GM18868 (cell line): ENCODE measurements around the gene KLC3.
"Not testable (repeated sequence)": the region's sequence is repeated elsewhere in the genome, so short reads cannot be mapped to it uniquely, and the experiment has no call there.

Experiments used
- ATAC-seq: cut with Tn5 transposase; IDR thresholded peaks from one replicate; pipeline ENCODE4 v1.9.1; 2021; ENCODE audit warnings: mild to moderate bottlenecking, moderate library complexity; ENCODE audit not compliant: unreplicated experiment

The KLC3 gene

GRCh38 chr19:45340232-45340898 lies at the start of gene KLC3:
Gene KLC3, plus strand, starts transcription at chr19:45340750. Its CDS starts 4,792 bp downstream, at chr19:45345542.
- ATAC-seq, result no peak

GRCh38 chr19:45291834-45292233 lies 48.7 kb upstream of the KLC3 start:
- no peak for ATAC-seq

DNA sequence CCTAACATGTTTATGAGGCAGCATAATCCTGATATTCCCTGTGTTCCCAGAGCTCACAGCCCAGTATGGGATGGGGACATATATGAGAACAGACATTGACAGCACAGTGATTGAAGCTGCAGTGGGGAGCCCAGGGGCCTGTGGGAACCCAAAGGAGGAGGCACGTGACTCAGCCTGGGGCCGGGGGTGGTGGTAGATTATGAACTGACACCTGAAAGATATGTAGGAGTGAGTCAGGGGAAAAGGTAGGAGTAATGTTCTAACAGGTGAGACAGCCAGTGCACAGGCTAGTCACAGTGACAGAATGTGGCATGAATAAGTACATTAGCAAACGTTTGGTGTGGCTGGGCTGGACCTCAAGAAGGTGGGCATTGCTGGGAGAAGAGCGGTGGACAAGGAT lies 46.9 kb upstream of the KLC3 start:
- ATAC-seq, result no peak

GRCh38 chr19:45294291-45295029 lies 46.1 kb upstream of the KLC3 start:
- ATAC-seq, result no peak

DNA sequence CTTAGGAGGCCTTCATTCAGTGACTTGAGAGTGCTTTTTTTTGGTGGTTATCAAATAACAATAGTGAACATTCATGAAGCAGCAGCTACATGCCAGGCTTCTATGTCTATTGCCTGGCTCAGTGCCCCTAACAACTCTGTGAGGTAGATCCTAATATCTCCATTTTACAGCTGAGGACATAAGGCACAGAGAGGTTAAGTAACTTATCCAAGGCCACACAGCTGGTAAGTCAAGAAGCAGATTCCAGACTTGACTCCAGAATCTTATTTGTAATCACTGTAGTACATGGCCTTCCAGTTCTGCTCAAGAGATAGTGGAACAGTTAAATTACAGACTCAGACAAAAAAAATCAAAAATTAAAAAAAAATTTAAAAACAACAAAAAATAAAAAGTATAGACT lies 44.7 kb upstream of the KLC3 start:
- no peak for ATAC-seq

GRCh38 chr19:45296355-45296754 lies 44.2 kb upstream of the KLC3 start:
- no peak for ATAC-seq

DNA sequence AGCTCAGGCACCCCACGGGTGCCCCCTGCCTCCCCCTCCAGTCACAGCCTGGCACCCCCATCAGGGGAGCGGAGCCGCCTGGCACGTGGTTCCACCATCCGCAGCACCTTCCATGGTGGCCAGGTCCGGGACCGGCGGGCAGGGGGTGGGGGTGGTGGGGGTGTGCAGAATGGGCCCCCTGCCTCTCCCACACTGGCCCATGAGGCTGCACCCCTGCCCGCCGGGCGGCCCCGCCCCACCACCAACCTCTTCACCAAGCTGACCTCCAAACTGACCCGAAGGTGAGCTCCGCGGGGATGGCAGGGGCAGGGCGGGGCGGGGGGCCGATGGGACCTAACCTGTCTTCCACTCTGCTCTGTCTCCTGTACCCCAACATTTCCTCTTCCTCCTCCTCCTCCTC lies 42.9 kb upstream of the KLC3 start:
- no peak for ATAC-seq

GRCh38 chr19:45298264-45298663 lies 42.3 kb upstream of the KLC3 start:
- no peak for ATAC-seq

DNA sequence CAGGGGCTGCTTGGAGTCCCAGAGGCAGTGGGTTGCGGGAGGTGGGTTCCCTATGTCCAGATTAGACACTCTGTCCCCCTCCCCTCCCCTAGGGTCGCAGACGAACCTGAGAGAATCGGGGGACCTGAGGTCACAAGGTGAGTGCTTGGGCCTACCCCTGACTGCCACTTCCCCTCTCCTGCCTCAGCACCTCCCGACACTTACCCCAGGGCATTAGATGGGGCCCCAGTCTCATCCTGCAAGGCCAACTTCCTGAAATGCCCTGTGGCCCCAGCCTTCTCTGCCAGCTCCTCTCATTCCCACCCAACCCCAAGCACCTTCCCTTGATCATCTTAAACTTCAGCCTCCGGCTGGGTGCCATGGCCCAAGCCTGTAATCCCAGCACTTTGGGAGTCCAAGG lies 40.8 kb upstream of the KLC3 start:
- no peak for ATAC-seq

GRCh38 chr19:45302416-45302815 lies 38.1 kb upstream of the KLC3 start:
- ATAC-seq, result no peak

DNA sequence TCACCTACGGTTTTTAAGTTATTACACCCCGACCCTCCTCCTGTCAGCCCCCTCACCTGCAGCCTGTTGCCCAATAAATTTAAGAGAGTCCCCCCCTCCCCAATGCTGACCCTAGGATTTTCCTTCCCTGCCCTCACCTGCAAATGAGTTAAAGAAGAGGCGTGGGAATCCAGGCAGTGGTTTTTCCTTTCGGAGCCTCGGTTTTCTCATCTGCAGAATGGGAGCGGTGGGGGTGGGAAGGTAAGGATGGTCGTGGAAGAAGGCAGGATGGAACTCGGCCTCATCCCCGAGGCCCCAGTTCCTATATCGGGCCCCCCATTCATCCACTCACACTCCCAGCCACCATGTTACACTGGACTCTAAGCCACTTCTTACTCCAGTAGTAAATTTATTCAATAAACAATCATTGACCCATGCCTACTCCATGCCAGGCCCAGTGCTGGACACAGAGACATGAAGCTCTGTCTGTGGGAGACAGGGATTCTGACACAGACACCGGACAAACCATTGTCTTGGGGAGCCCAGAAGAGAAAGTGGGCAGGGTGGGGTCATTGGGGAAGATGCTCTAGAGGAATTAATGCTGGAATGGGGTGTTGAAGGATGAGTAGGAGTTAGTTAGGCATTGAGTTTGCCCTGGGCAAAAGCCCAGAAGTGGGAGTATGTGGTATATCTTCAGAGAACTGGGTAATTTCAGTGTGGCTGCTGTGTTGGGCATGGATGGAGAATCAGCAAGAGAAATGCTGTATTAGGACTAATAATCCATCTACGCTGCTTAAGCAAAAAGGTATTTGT lies 37.1 kb upstream of the KLC3 start:
- ATAC-seq, result no peak

- no peak for ATAC-seq
Observed at GRCh38 chr19:45304141-45304926, 36.2 kb upstream of the KLC3 start.

DNA sequence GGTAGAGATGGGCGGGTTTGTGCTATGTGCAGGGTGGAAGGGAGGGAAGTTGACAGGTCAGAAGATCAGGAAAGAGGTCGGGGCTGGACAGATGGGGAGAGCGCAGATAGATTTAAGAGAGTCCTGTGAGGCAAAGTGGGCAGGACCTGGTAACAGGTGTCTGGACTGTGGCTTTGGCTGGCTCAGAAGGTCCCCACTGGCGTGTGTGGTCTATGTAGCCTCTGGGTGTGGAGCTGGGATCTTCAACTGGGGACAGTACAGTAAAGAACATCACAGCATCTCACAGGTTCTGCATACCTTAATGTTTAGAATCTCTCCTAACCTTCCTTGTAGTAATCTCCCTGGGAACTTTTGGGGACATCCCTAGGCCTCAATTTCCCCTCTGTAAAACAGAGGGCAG lies 35.5 kb upstream of the KLC3 start:
- ATAC-seq, result no peak

GRCh38 chr19:45305421-45305820 lies 35.1 kb upstream of the KLC3 start:
- ATAC-seq, result no peak

- ATAC-seq, result no peak
Observed at GRCh38 chr19:45306040-45306439, 34.5 kb upstream of the KLC3 start.

- ATAC-seq, result no peak
Observed at GRCh38 chr19:45306518-45307027, 34.0 kb upstream of the KLC3 start.

DNA sequence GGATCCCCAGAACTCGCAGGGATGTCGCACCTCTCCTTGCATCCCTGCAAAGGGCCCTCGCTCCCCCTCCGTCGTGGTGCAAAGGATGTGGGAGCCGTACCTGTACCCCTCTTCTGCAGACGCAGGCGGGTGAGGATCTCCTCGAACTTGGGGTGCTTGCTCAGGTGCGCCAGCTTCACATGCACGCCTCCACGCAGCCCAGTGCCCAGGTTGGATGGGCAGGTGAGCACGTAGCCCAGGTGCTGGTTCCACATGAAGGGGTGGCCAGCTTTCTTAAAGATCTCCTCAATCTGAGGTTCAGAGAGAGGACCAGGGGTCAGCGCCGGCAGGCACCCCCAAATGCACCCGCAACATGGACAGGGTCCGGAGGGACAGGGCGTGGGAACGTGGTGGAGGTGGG lies 33.2 kb upstream of the KLC3 start:
- ATAC-seq, result no peak

- ATAC-seq, result not testable (repeated sequence)
Observed at GRCh38 chr19:45309322-45309721, 31.2 kb upstream of the KLC3 start.

- no peak for ATAC-seq
Observed at GRCh38 chr19:45311621-45312020, 28.9 kb upstream of the KLC3 start.

DNA sequence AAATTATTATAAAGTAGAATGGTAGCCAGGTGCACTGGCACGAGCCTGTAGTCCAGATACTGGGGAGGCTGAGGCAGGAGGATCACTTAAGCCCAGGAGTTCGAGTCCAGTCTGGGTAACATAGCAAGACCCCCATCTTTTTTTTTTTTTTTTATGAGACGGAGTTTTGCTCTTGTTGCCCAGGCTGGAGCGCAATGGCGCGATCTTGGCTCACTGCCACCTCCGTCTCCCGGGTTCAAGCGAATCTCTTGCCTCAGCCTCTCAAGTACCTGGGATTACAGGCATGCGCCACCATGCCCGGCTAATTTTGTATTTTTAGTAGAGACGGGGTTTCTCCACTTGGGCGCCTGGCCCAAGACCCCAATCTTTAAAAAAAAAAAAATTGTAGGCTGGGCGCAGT lies 28.3 kb upstream of the KLC3 start:
- not testable (repeated sequence) for ATAC-seq

- ATAC-seq, result no peak
Observed at GRCh38 chr19:45314708-45315245, 25.8 kb upstream of the KLC3 start.
